ENCODE data around the gene FRAS1. TPM values are rescaled to one million over a fixed set of nuclear protein-coding genes. Genes with fewer than 3 reads are reported as not detected.

FRAS1 gene
- total RNA-seq, 1 experiment from 2014 or later = 3.4 TPM

GRCh38 chr4:78482281-78482680, 425.2 kb downstream of the FRAS1 start:
- Histone ChIP-seq H3K9me3 (ENCODE audit: low read length) (no peaks in the 10 kb centered on the region), H3K9ac (ENCODE audit: low read length) (no peak overlapping the region), H4K20me1 (ENCODE audit: low read length) (no peaks in the 10 kb centered on the region), H3K79me2 (ENCODE audit: low read length) (no peaks in the 10 kb centered on the region), H3K4me2 (ENCODE audit: low read length) (no peak overlapping the region), H3F3A (ENCODE audit: low read length, unreplicated experiment) (no peaks in the 10 kb centered on the region), H3K4me3 (ENCODE audit: low read length) (no peak overlapping the region), H3K4me1 (ENCODE audit: insufficient read depth, low read length) (no peaks in the 10 kb centered on the region; the same call in 1 of the 2 replicates), H3K9me2 (replicated peaks; ENCODE audit: low read length) (no peaks in the 10 kb centered on the region), H3K27me3 (ENCODE audit: low read length) (no peaks in the 10 kb centered on the region), H3K36me3 (ENCODE audit: low read depth, low read length) (no peaks in the 10 kb centered on the region), H3K27ac (ENCODE audit: low read length) (no peak overlapping the region), H2AFZ (ENCODE audit: low read length) (no peak overlapping the region)
- POLR2A ChIA-PET (ENCODE audit: unreplicated experiment) = no interaction called here
- intact Hi-C loops (cut with micrococcal nuclease) = no loop called here
- ATAC-seq (no peak), DNase-seq (no peak)
- CTCF ChIA-PET = no interaction called here
- TF ChIP-seq CTCF (conservative IDR thresholded peaks at IDR 0.05; ENCODE audit: low read depth, low read length) (no peak), EZH2phosphoT487 (IDR thresholded peaks at IDR 0.05; ENCODE audit: borderline replicate concordance, low read length) (no peak), EZH2 (IDR thresholded peaks at IDR 0.05; ENCODE audit: low read length, unreplicated experiment) (no peak)
- BruUV-seq (replicated peaks) = no TSS peak

- Histone ChIP-seq H3K4me1 (ENCODE audit: insufficient read depth, low read length) (no peaks in the 10 kb centered on the region; the same call in 1 of the 2 replicates), H3K9me2 (replicated peaks; ENCODE audit: low read length) (no peaks in the 10 kb centered on the region), H3K27ac (ENCODE audit: low read length) (no peak overlapping the region), H3K27me3 (ENCODE audit: low read length) (no peaks in the 10 kb centered on the region), H4K20me1 (ENCODE audit: low read length) (no peaks in the 10 kb centered on the region), H3K4me3 (ENCODE audit: low read length) (no peak overlapping the region), H3K9ac (ENCODE audit: low read length) (no peak overlapping the region), H3K4me2 (ENCODE audit: low read length) (no peak overlapping the region), H3F3A (ENCODE audit: low read length, unreplicated experiment) (no peaks in the 10 kb centered on the region), H3K36me3 (ENCODE audit: low read depth, low read length) (no peaks in the 10 kb centered on the region), H3K79me2 (ENCODE audit: low read length) (no peaks in the 10 kb centered on the region), H2AFZ (ENCODE audit: low read length) (no peak overlapping the region), H3K9me3 (ENCODE audit: low read length) (no peaks in the 10 kb centered on the region)
- POLR2A ChIA-PET (ENCODE audit: unreplicated experiment) = no interaction called here
- CTCF ChIA-PET = no interaction called here
- BruUV-seq (replicated peaks) = no TSS peak
- DNase-seq (no peak), ATAC-seq (no peak)
- intact Hi-C loops (cut with micrococcal nuclease) = no loop called here
- TF ChIP-seq EZH2 (IDR thresholded peaks at IDR 0.05; ENCODE audit: low read length, unreplicated experiment) (no peak), CTCF (conservative IDR thresholded peaks at IDR 0.05; ENCODE audit: low read depth, low read length) (no peak), EZH2phosphoT487 (IDR thresholded peaks at IDR 0.05; ENCODE audit: borderline replicate concordance, low read length) (no peak)
These were observed 426.7 kb downstream of the FRAS1 start for GRCh38 chr4:78483811-78484210.

- Histone ChIP-seq H3K4me2 (ENCODE audit: low read length) (no peak overlapping the region), H3K79me2 (ENCODE audit: low read length) (no peaks in the 10 kb centered on the region), H3K27ac (ENCODE audit: low read length) (no peak overlapping the region), H3K27me3 (ENCODE audit: low read length) (no peaks in the 10 kb centered on the region), H3K4me3 (ENCODE audit: low read length) (no peak overlapping the region), H3K4me1 (ENCODE audit: insufficient read depth, low read length) (no peaks in the 10 kb centered on the region; the same call in 1 of the 2 replicates), H3K9ac (ENCODE audit: low read length) (no peak overlapping the region), H3K36me3 (ENCODE audit: low read depth, low read length) (no peaks in the 10 kb centered on the region), H3F3A (ENCODE audit: low read length, unreplicated experiment) (no peaks in the 10 kb centered on the region), H3K9me2 (replicated peaks; ENCODE audit: low read length) (no peaks in the 10 kb centered on the region), H3K9me3 (ENCODE audit: low read length) (no peaks in the 10 kb centered on the region), H2AFZ (ENCODE audit: low read length) (no peak overlapping the region), H4K20me1 (ENCODE audit: low read length) (no peaks in the 10 kb centered on the region)
- intact Hi-C loops (cut with micrococcal nuclease) = no loop called here
- DNase-seq (no peak), ATAC-seq (no peak)
- ChIA-PET POLR2A (ENCODE audit: unreplicated experiment) (no interaction called here), CTCF (interaction anchor here (0.6 kb wide), 1 partner anchor 98 kb away, joined by 3 read pairs; no protein-coding TSS in a partner anchor)
- no TSS peak for BruUV-seq (replicated peaks)
- TF ChIP-seq EZH2 (IDR thresholded peaks at IDR 0.05; ENCODE audit: low read length, unreplicated experiment) (no peak), CTCF (conservative IDR thresholded peaks at IDR 0.05; ENCODE audit: low read depth, low read length) (no peak), EZH2phosphoT487 (IDR thresholded peaks at IDR 0.05; ENCODE audit: borderline replicate concordance, low read length) (no peak)
These were observed 427.5 kb downstream of the FRAS1 start for GRCh38 chr4:78484574-78484973.

Data from PC-3 (cell line).